ELR (cell line): Measurements from ENCODE around the gene METAP1D.
"Not testable (repeated sequence)": the region's sequence is repeated elsewhere in the genome, so short reads cannot be mapped to it uniquely, and the experiment has no call there.

Experiments used
- DNase-seq: peaks from one replicate; pipeline ENCODE4 v3.0.0-alpha.2; 2015; ENCODE audit warnings: low read depth

METAP1D gene

DNA sequence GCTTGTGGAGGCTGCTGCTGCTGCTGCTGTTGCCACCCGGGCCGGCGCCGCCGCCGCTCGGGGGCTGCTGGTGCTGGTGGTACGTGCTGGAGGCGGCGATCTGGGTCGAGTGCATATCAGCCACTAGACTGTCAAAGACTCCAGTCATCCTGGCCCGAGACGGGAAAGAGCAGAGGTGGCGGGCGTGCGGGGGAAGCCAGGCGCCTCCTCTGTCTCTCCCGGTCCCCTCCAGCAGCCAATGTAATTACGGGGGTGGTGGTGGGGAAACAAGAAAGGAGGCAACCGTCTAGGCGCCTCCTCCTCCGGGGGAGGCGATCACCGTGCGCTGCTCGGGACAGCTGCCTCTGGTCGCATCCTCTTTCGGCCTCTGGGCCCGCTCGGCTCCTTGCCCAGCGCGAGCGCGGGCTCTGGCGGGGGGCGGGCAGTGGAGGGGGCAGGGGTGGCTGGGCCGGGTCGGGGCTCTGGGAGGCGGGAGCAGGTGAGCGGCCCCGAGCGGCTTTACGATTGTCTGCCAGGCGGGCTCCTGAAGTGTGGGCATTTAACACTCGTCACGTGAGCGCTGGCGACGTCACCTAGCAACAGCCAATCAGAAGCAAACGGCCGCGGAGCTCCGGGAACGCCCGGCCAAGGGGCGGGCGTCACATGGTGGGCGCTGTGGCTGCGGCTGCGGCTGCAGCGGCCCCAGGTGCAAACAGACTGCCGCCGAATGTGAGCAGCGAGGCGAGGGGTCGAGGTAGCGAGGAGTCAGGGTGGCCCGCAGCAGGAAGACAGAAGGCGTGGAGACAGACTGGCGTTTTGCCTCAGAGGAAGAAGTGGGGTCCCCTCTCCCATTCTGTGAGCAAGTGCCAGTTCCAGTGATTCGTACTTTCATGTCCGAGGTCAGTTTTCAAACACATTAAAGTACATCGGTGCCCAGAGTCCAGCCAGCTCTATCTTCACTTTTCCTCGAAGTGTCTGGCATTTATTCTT, 102.9 kb downstream of the METAP1D start, which contains the start of gene DLX2:
Gene DLX2, minus strand, starts transcription at position 510 of the 969 bp plus-strand sequence. Its CDS starts 362 bp downstream, at position 148.
- peak; percentile 97 for DNase-seq

DNA sequence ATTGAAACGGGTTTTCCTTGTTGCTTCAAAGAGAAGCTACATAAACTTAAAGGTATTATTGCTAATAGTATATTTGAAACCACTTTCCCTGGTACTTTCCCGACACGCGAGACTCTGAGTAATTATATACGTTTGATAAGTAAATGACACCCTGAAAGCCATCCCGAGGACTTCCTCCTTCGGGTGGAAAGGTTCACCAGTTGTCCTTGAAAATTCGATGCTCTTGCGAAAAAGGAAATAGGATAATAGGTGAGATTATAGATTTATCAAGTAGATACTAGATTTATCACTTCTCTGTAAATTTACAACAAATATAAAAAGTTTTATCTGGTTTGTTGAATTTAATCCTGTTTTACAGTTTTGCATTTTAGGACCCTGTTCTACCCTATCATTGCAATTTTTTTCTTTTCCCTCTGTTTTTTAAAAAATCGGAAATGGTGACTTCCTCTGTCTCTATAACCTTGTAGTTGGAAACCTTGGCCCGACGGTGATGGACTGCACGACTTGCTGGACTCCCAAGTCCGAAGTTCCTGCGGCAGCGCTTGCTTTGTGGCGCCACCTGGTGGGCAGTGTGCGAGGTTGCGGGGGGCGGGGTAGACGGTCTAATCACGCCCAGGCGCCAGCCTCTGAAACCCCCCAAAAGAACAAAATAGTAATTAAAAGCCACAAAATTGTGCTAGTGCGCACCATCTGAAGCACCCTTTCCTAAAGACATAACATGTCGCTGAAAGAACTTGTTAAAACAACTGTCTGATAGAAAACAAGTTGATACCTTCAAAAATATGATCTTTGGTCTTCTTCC, 103.9 kb downstream of the METAP1D start:
- DNase-seq = peak; percentile 92

DNA sequence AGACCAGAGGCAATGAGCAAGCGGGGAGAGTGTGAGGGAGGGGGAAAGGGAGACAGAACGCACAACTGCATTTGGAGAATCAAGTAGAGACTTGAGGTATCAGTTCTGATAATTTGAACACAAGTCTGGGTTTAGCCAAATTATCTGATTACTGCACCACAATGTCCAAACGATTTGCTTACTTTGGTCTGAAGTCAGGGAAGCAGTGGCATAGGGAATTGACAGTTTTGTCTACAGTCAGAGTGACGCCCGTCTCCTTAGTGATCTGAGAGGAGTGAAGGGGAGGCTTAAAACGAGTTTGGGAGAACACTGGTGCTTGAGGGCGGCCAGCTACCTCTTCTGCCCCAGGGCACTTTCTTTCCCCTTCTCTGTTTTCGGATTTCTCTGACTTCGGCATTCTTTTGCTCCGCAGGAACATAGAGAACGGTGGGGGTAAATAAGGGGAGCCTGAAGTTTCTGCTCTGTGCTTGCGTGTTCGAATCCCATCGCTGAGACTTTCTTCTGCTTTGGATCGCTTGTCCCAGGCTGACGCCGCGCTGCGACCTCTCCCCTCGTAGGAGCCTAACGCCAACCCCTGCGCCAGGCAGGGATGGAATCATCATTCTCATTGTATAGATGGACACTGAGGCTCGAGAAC, 105.8 kb downstream of the METAP1D start:
- no peak for DNase-seq

DNA sequence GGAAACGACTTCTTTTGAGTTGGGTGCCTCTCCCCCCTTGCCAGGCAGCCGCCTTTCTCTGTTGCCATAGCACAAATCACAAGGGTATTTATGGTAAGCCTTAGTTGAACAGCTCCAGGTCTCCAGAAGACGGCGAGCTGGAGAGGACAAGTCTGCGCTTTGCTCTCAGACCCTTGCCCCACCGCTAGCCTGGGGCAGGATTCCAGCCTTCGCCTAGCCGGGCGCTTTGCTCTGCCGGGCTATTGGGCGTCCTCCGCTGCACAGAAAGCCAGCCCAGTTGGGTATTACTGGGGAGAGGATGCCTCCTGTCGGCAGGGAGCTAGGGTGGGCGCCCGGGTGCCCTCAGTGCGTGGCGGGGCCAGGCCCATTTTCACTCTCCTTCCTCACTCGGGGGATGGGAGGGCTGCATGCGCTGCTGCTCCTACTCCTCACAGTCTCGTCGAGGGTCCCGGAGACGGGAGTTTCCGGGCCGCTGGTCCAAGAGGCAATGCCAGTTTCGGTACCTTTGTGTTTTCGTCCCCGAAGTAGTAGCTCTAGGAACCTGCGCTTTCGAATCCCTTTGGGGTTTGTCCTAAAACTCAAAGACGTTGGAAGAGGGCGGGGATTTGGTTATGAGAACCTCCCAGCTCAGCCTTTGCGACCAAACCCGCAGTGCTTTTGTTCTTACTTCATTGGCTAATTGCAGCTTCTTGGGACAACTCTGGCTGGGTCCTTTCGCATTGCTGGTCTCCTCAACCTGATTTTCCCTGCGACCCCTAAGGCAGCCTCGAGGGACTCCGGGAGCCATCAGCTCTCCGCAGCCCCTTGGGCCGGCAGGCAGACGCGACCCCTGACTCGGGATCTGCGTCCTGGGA, 106.6 kb downstream of the METAP1D start:
- peak; percentile 77 for DNase-seq

DNA sequence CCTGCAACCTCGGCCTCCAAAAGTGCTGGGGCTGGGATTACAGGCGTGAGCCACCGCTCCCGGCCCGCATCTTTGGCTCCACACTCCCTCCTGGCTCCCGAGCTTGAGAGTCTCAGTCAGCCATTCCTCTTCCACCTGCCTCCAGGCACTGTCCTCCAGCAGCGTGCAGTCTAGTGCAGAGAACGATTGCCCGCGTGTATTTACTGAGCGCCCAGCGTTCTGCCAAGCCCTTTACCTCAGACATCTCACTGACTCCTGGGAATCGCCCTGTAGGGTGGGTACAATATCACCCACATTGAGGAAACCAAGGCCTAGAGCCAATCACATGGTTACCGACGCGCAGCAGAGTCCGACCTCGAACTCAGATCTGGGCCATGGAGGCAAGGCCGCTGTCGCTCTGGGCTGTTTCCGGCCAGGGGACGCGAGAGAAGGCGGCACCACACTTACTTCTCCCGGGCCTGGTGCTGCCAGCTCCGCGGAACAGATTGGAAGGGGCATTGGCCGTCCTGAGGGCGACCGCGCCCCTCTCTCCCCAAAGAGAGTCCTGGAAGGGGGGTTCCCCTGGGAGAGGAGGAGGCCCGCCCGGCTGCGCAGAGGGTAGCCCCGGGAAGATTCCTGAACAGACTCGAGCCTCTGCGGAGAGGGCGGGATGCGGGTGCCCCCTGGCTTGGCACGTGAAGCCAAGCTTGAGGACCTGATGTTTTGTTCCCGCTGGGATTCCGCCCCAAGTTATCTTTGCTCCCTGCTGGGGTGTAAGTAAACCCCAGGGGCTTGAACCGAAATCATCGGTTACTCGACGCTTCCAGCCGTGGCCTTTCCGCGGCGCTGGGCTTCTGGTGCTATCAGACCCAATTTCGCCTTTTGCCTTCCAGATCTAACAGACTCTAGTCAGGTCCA, 108.2 kb downstream of the METAP1D start:
- no peak for DNase-seq

DNA sequence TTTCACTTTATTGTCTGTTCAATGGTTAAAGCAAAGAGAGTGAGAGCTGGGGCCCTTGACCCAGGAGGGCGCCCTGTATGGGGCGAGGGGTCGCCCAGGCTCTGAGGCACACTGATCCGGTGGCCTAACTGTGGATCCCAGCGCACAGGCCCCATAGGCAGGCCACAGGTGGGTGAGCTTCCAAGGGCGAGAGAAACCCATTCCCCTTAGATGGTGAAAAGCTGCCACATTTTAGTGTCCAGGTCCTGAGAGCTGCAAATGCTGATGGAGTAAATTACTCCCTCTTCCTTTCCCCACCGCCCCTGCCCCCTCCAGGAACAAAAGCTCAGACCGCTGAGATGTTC, 108.8 kb downstream of the METAP1D start:
- no peak for DNase-seq

DNA sequence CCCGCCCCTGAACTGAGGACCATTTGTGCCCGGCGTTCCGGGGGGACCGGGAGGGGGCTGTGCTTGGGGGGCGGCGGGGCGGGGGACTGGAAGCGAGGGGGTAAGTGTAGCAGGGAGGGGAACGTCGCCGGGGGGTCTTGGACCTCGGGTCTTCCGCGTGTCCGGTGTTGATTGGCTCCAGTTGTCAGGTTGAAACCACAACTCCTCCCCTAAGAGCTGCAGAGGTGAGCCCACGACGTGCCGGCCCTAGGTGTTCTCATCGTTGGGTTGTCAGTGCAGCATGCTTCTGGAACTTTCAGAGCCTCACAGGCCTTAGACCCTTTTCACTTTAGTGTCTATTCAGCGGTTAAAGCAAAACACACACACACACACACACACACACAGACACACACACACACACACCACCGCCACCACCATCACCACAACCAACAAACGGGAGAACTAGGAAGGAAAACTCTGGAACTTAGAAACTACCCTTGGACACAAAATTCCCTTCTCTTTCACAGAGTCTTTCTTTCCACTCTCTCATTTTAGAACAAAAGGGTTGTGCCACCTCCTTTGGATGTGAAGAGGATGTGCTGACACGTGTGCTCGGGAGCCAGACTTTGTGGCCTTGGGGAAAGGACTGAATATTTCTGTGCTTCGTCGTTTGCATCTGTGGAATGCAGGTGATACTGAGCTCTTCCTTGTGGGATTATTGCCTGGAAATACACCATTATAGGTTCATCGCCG, 109.7 kb downstream of the METAP1D start:
- DNase-seq = no peak

DNA sequence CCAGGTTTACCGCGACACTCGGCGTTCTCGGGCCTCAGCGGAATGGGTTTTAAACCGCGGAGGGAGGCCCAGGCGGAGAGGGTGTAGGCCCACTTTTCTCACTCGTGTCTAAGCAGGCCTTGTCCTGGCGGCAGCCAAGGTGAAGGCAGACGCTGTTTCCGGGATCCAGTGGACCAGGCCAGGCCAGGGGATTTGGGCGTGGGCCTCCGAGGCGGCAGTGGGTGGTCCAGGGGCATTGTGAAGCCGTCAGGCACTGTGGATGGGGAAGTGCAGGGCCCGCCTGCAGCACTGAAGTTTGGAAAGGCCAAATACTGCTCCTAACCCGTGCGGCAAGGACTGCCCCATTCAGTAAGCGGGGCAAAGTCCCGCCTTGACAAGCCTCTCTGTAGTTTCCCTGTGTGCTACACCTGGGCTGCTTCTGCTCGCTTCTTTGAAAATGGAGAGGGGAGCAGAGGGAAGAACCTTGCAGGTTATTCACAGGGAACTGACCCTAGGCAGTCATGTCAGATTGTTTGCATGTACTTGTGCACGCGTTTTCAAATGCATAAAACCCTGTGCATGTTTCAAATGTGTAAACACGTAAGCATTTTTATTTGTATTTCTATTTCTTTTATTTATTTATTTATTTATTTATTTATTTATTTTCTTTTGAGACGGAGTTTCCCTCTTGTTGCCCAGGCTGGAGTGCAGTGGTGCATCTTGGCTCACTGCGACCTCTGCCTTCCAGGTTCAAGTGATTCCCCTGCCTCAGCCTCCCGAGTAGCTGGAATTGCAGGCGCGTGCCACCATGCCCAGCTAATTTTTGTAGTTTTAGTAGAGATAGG, 110.4 kb downstream of the METAP1D start:
- DNase-seq = no peak

DNA sequence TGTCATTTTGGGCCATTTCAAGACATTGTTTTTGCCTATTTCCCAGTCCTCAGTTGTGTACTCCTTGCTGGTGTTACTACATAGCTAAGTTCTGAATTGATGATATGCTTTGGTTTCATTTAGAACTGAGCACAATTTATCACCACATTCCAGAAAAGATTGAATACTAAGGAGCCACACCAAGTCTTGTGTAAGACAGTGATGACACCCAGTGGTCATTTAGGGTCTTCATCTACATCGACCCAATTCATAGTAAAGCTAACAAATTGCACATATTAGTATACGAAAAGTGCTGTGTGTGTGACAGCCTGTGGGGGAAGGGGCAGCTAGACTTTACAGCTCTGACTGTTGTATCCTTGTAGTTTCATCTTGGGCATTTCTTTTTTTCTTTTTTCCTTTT, 113.9 kb downstream of the METAP1D start:
- peak; percentile 74 for DNase-seq

DNA sequence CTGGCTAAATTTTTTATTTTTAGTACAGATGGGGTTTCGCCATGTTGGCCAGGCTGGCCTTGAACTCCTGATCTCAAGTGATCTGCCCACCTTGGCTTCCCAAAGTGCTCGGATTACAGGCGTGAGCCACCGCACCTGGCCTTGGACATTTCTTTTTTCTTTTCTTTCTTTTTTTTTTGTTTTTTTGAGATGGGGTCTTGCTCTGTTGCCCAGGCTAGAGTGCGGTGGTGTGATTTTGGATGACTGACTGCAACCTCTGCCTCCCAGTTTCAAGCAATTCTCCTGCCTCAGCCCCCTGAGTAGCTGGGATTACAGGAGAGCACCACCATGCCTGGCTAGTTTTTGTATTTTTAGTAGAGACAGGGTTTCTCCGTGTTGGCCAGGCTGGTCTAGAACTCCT, 114.4 kb downstream of the METAP1D start:
- not testable (repeated sequence) for DNase-seq

DNA sequence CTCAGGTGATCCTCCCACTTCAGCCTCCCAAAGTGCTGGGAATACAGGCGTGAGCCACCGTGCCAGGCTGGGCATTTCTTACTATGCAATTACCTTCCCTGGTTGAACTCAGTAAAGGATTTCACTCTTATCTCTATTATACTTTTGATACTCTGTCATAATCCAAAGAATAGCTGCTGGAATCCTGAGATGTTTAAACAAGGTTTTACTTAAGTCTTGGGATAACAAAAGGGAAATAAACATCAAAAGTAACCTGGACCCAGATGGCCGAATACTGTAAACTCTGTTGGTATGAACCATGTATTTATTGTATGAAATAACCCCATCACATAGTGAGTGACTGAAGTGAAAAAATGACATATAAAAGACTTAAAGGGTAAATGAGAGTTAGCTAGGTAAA, 114.8 kb downstream of the METAP1D start:
- no peak for DNase-seq

DNA sequence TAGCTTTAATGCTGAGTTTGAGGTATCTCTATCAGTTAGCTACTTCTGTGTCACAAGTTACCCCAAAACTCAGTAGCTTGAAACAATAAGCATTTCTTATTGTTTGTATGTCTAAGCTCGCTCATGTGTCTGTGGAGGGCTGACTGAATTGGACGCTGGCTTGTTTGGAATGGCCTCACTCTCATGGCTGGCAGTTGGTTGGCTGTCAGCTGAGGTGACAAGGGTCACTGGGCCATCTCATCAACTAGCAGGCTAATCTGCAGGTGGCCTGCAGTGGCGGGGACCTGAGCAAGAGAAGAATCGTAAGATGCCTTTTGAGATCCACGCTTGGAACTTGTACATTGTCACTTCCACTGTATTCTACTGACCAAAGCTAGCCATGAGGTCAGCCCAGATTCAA, 116.4 kb downstream of the METAP1D start:
- DNase-seq = no peak

DNA sequence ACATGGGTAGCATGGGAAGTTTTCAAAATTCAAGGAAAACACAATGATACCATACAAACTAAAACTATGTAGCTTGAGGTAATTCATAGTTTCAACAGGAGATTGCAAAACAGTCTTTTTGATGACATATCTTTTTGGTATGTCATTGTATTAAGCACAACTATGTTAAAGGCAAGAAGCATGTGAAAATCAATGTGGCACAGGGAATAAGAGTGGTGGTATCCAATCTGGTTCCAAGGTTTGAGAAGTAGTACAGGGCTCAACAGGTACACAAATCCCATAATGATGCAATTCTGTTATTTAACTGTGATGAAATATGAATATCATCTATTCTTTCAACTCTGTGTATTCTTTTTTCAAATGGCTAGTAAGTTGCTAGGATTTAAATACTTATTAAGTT, 119.3 kb downstream of the METAP1D start:
- DNase-seq = peak; percentile 88

DNA sequence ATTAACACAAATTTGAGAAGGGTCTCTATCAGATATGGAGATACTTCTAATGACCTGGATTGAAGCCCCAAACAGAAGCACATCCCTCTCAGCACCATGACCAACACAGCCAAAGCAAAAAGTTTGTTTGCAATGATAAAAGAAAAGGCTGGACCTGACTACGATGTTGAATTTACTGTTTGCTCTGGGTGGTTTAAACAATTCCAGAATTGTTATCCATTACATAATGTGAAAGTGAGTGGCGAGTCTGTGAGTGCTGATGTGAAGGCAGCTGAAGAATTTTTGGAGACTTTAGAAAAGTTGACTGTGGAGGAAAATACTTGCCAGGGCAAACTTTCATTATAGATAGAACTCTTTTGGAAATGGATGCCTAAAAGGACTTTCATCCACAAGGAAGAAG, 120.4 kb downstream of the METAP1D start:
- DNase-seq = no peak

DNA sequence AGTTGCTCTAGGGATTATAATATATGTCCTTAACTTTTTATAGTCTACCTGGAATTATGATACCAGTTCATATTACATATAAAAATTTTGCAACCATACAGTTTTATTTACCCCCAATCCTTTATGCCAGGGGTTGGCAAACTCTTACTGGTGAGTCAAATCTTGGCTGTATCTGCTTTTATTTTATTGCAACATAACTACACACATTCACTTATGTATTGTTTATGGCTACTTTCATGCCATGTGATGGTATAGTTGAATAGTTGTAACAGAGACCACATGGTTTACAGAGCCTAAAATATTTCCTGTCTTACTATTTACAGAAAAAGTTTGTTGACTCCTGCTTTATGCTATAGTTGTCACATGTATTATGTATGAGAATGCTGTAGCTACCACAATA, 128.7 kb downstream of the METAP1D start:
- peak; percentile 23 for DNase-seq

DNA sequence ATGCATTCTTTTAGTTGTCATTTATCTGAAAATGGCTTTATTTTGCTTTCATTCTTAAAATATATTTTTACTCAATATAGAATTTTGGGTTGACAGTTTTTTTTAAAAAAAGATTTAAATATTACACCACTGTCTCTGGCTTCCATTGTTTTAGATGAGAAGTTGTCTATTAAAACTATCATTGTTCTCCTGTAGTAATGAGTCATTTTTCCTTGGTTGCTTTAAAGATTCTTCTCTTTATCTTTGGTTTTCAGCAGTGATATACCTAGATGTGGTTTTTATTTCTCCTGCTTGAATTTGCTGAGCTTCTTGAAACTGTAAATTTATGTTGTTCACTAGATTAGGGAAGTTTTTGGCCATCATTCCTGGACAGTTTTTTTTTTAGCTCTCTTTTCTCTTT, 129.7 kb downstream of the METAP1D start:
- no peak for DNase-seq
